ENCODE results near the gene NCF2.
A peak's percentile ranks its signal among the peaks of the same experiment; 100 is the strongest.

Gene NCF2

GRCh38 chr1:183583466-183583865 lies 6.8 kb downstream of the NCF2 start:
- peak; percentile 56 for DNase-seq

DNA sequence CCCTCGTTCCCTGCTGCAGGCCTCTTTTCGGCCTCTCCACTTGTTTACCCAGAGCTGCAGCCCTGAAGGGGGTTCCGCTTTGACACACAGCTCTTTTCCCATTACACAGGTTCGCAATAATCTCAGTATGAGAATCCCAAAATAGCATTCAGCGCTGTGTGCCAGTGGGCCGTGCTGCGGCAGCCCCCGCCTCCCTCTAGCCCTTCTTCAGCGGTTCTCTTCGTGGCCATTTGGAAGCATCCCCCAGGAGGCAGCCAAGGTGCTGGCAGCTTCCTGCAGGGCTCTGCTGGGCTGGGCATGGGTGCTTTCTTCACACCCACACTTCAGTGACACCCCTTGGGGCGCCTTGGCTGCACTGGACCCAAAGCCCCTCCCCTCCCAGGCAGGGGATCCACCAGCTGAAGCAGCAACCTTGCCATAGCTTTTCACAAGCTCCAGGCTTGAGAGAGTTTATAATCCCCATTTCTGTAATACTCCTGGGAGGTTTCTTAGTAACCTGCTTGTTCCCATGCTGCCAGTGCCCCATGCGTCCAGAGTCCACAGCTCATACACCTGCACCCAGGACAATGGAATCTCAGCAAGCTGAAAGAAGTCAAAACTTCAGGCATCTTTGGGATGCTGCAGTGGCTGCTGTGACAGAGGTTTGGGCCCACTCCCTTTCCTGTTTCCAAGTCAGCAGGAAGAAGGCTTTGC lies 8.1 kb downstream of the NCF2 start:
- no peak for DNase-seq

DNA sequence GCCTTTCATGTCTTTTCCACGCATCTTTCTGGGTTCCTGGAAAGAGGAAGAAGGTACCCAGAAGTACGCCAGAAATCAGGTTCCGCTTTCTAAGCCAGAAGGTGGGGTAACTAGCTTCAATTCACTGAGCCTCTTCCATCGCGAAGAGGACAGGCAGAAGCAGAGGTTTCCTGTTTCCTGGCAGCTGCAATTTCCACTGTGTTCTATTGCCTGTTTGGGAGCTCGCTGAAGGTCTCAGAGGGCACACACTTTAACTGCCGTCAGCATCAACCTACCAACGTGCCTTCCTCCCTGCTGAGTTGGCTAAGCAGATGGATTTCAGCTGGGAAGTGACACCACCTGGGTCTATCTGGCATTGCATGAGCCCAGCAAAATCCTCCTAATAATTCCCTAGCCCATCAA lies 10.0 kb downstream of the NCF2 start:
- peak; percentile 100 for DNase-seq

- DNase-seq, result no peak
Observed at GRCh38 chr1:183578856-183579255, 11.4 kb downstream of the NCF2 start.

DNA sequence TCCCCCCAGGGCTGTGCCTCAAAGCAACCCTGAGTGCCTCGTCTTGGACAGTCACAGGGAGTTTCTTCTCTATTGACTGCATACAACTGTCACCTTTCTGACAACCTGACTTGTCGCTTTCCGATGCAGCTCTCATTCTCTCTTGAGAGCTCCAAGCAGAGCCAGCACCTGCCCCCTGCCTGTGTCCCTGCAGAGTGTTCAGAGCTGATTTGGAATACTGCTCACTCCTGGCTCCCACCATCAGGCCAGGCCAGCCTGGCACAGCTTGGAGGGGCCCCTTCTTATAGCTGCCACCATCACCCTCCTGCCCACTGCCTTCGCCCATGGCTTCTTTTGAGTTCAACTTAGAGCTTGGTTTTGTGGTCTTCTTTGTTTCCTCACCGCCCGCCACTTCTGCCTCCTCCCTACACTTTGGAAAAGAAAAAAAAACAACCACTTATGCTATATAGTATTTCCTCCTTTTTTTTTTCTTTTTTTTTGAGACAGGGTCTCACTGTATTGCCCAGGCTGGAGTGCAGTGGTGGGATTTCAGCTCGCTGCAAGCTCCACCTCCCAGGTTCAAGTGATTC lies 12.3 kb downstream of the NCF2 start:
- peak; percentile 65 for DNase-seq

DNA sequence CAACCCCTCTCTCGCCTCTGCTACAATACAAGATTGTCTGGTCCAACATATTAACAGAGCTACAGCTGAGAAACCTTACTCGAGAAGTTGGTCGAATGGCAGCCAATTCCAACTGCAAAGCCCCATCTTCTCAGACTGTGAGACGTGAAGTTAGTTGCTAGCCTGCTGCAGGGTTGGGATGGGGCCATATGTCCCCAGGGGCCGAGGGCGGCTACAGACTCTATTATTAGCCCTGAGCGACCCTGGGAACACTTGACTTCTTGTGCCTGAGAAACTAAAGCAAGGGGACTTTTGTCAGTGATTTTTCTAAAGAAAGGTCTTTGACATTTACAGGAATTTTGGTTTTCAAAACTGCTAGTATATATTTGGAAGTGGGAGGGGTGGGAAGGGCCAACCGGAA lies 13.7 kb downstream of the NCF2 start:
- no peak for DNase-seq

- DNase-seq, result no peak
Observed at GRCh38 chr1:183575606-183576005, 14.7 kb downstream of the NCF2 start.

DNA sequence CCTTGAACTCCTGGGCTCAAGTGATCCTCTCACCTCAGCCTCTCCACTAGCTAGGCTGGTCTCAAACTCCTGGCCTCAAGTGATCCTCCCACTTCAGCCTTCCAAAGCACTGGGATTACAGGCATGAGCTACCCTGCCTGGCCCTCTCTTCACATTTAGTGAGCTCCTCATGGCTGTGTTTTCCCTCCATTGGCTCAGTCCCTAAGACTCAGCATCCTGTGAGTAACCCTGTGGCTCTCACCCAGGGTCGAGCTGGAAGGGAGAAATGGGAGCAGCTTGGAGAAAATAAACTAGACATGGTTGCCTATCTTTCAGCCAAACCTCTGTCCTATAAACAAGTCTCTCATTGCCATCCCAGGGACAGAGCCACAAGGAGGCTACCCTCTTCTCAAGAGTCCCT lies 17.5 kb downstream of the NCF2 start:
- DNase-seq, result no peak

DNA sequence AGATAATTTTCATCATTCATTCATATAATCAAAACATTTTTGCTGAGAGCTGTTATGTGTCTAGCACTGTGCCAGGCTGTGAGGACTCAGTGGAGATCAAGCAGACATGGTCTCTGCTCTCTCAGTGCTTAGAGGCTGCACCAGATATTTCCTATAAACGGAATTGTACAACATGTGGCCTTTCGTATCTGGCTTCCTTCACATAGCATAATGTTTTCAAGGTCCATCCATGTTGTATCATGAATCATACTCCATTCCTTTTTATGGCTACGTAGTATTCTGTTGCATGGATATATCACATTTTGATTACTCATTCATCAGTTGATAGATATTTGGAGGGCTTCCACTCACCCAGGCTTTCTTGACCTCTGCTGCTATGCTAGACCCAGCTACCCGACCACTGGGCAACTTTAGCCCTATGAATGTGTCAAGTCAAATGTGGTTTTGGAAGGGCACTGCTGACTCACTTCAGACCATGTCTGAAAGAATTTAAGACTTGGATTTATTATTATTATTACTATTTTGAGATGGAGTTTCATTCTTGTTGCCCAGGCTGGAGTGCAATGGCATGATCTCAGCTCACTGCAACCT lies 18.5 kb downstream of the NCF2 start:
- no peak for DNase-seq

GRCh38 chr1:183570451-183570850 lies 19.8 kb downstream of the NCF2 start:
- no peak for DNase-seq

GRCh38 chr1:183569801-183570200 lies 20.5 kb downstream of the NCF2 start:
- no peak for DNase-seq

DNA sequence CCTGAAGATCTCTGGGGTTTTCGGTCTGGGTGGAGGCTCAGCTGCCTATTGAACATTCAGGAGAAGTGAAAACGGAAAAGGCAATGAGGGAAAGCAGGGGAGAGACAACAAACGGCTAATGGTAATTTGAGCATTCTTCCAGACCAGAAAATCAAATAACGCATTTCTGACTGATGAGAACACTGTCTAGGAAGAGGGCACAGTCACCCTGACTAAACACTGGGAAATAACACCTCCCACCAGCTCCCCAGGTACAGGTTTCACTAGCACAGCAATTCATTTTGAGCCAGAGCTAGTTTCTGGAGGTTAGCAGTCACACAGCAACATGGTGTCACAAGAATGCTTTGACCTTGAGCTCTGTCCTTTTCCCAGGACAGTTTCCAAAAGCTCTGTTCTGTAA lies 21.1 kb downstream of the NCF2 start:
- no peak for DNase-seq

GRCh38 chr1:183568176-183569021 lies 21.9 kb downstream of the NCF2 start:
- DNase-seq, result peak; percentile 68

- DNase-seq, result peak; percentile 71
Observed at GRCh38 chr1:183567584-183567983, 22.7 kb downstream of the NCF2 start.

DNA sequence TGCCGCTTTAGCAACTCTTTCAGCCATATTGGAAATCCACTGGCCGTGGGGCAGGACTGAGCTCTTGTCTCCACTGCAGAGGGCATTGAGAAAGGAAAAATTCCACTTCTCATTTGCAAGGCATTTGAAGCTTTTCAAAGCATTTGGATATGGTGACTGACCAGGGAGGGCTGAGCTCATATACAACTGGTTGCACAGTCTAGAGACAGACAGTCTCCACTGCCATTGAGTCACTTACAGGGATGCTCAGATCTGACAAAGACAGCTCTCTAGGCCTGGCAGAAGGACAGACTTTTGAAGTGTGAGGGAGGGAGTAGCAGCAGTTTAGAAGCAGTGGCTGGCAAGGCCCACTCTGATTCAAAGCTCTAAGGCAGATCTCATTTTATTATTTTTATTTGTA lies 24.2 kb downstream of the NCF2 start:
- DNase-seq, result no peak

- DNase-seq, result no peak
Observed at GRCh38 chr1:183565261-183565660, 25.0 kb downstream of the NCF2 start.

- no peak for DNase-seq
Observed at GRCh38 chr1:183562701-183563100, 27.6 kb downstream of the NCF2 start.

GRCh38 chr1:183559061-183559460 lies 31.2 kb downstream of the NCF2 start:
- DNase-seq, result no peak

- no peak for DNase-seq
Observed at GRCh38 chr1:183554577-183554976, 35.7 kb downstream of the NCF2 start.

DNA sequence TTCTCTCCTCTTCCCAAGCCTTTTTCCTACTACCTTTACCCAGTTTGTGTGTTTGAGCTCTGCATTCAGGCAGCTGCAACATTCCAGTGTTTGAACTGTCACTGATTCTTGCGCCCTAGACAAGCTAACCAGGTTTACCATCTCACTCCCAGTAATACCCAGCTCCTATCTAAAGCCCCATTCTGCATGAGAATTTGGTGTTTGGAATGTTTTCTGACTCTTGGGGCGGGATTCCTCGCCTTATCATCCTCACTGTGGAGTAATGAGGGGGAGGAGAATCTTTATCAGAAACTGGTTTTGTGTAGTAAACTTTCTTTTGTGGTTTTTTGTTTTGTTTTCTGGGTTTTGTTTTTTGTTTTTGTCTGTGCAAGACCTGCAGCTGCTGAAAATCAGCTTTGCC lies 36.5 kb downstream of the NCF2 start:
- DNase-seq, result no peak

- no peak for DNase-seq
Observed at GRCh38 chr1:183553331-183553730, 36.9 kb downstream of the NCF2 start.

DNA sequence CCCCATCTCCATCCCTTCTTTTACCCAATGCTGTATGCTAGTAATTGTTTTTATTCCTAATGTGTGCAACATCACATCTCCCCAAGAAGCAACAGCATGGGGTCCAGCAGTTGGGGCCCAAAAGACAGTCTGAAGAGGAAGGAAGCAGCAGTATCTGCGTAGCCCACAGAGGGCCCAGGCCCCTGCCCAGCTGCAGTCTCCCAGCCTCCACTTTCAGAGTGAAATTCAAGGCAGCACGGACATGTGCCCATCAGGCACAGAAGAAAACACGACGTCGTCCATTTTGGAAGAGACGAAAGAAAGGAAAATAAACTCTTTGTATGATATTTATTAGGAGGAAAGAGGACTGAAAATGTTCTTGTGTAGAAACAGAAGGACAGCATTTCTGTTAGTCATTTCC lies 37.4 kb downstream of the NCF2 start:
- no peak for DNase-seq

- DNase-seq, result no peak
Observed at GRCh38 chr1:183552441-183552840, 37.8 kb downstream of the NCF2 start.

- no peak for DNase-seq
Observed at GRCh38 chr1:183551924-183552323, 38.3 kb downstream of the NCF2 start.
